Mucosa of rectum (tissue), 2 donors: Measurements from ENCODE around the gene CPT1A.

ENCODE experiments used
- H3K27ac ChIP-seq, 2 donors: one replicate each; pipeline ENCODE4 v1.7.0; 2013; ENCODE audit warnings: inconsistent platforms in 2 of 2, low read depth in 2 of 2, low read length in 2 of 2
- H3K27me3 ChIP-seq, 2 donors: one replicate each; pipeline ENCODE4 v1.7.0; 2013; ENCODE audit warnings: low read length in 2 of 2; ENCODE audit not compliant: control insufficient read depth in 2 of 2, insufficient read depth in 2 of 2
- H3K36me3 ChIP-seq, 2 donors: one replicate each; pipeline ENCODE4 v1.7.0; 2013; ENCODE audit warnings: low read length in 2 of 2; ENCODE audit not compliant: control insufficient read depth in 2 of 2, insufficient read depth in 2 of 2
- H3K4me1 ChIP-seq, 2 donors: one replicate each; pipeline ENCODE4 v1.7.0; 2013; ENCODE audit warnings: low read length in 2 of 2, mild to moderate bottlenecking in 1 of 2; ENCODE audit not compliant: control insufficient read depth in 2 of 2, insufficient read depth in 2 of 2
- H3K4me3 ChIP-seq, 2 donors: one replicate each; pipeline ENCODE4 v1.7.0; 2013; ENCODE audit warnings: low read length in 2 of 2
- H3K9ac ChIP-seq, 2 donors: one replicate each; pipeline ENCODE4 v1.7.0; 2013; ENCODE audit warnings: low read length in 2 of 2, low read depth in 1 of 2, mild to moderate bottlenecking in 1 of 2
- H3K9me3 ChIP-seq, 2 donors: one replicate each; pipeline ENCODE4 v1.7.0; 2013; ENCODE audit warnings: low read length in 2 of 2; ENCODE audit not compliant: control insufficient read depth in 2 of 2
- donor health status: healthy.
- donor health status: Normal muscosa, but diverticular disease.

Gene CPT1A

GRCh38 chr11:68721075-68721474, 120.6 kb downstream of the CPT1A start:
- H3K9me3 ChIP-seq = no peaks in the 10 kb centered on the region
- no peak overlapping the region for H3K9ac ChIP-seq
- H3K27me3 ChIP-seq = no peaks in the 10 kb centered on the region
- no peak overlapping the region for H3K4me3 ChIP-seq
- no peak overlapping the region for H3K27ac ChIP-seq
- no peaks in the 10 kb centered on the region for H3K36me3 ChIP-seq
- H3K4me1 ChIP-seq = no peaks in the 10 kb centered on the region

- H3K27me3 ChIP-seq = no peaks in the 10 kb centered on the region
- H3K4me3 ChIP-seq = no peak overlapping the region
- H3K9me3 ChIP-seq = no peaks in the 10 kb centered on the region
- no peak overlapping the region for H3K9ac ChIP-seq
- no peak overlapping the region for H3K27ac ChIP-seq
- H3K4me1 ChIP-seq = no peaks in the 10 kb centered on the region
- H3K36me3 ChIP-seq = no peaks in the 10 kb centered on the region
These were observed 126.1 kb downstream of the CPT1A start for GRCh38 chr11:68715456-68716122.

- Histone ChIP-seq H3K9me3 (no peaks in the 10 kb centered on the region), H3K36me3 (no peaks in the 10 kb centered on the region), H3K27me3 (no peaks in the 10 kb centered on the region), H3K4me3 (no peak overlapping the region), H3K27ac (no peak overlapping the region), H3K9ac (no peak overlapping the region), H3K4me1 (no peaks in the 10 kb centered on the region)
These were observed 127.5 kb downstream of the CPT1A start for GRCh38 chr11:68714060-68714856.

GRCh38 chr11:68711114-68711513, 130.6 kb downstream of the CPT1A start:
- Histone ChIP-seq H3K9ac (no peak overlapping the region), H3K27me3 (no peaks in the 10 kb centered on the region), H3K4me3 (no peak overlapping the region), H3K9me3 (no peaks in the 10 kb centered on the region), H3K36me3 (no peaks in the 10 kb centered on the region), H3K27ac (no peak overlapping the region), H3K4me1 (no peaks in the 10 kb centered on the region)

- Histone ChIP-seq H3K27ac (no peak overlapping the region), H3K4me3 (no peak overlapping the region), H3K4me1 (no peaks in the 10 kb centered on the region), H3K9me3 (no peaks in the 10 kb centered on the region), H3K9ac (no peak overlapping the region), H3K36me3 (no peaks in the 10 kb centered on the region), H3K27me3 (no peaks in the 10 kb centered on the region)
These were observed 131.3 kb downstream of the CPT1A start for GRCh38 chr11:68710409-68710808.

GRCh38 chr11:68709062-68709461, 132.7 kb downstream of the CPT1A start:
- Histone ChIP-seq H3K36me3 (no peaks in the 10 kb centered on the region), H3K27ac (no peak overlapping the region), H3K9ac (no peak overlapping the region), H3K4me3 (no peak overlapping the region), H3K27me3 (no peaks in the 10 kb centered on the region), H3K4me1 (no peaks in the 10 kb centered on the region), H3K9me3 (no peaks in the 10 kb centered on the region)

GRCh38 chr11:68707527-68707926, 134.2 kb downstream of the CPT1A start:
- no peaks in the 10 kb centered on the region for H3K4me1 ChIP-seq
- no peak overlapping the region for H3K27ac ChIP-seq
- no peak overlapping the region for H3K4me3 ChIP-seq
- no peaks in the 10 kb centered on the region for H3K36me3 ChIP-seq
- H3K9me3 ChIP-seq = no peaks in the 10 kb centered on the region
- no peak overlapping the region for H3K9ac ChIP-seq
- no peaks in the 10 kb centered on the region for H3K27me3 ChIP-seq

- Histone ChIP-seq H3K4me1 (no peaks in the 10 kb centered on the region), H3K4me3 (no peak overlapping the region), H3K9ac (no peak overlapping the region), H3K27ac (no peak overlapping the region), H3K9me3 (no peaks in the 10 kb centered on the region), H3K27me3 (no peaks in the 10 kb centered on the region), H3K36me3 (no peaks in the 10 kb centered on the region)
These were observed 136.8 kb downstream of the CPT1A start for GRCh38 chr11:68704887-68705286.
